Inferior parietal cortex (tissue), 1 donor: ENCODE data around the gene SPATA6.

Experiments used
- DNase-seq: peaks from one replicate; pipeline ENCODE4 v3.0.0-alpha.2; 2016; ENCODE audit errors: extremely low spot score

The SPATA6 gene

GRCh38 chr1:48254254-48254653, 217.8 kb downstream of the SPATA6 start:
- DNase-seq: no peak

GRCh38 chr1:48251821-48252220, 220.2 kb downstream of the SPATA6 start:
- no peak for DNase-seq

- DNase-seq: no peak
Measured at GRCh38 chr1:48251323-48251722, 220.7 kb downstream of the SPATA6 start.

- no peak for DNase-seq
Measured at GRCh38 chr1:48250572-48250971, 221.4 kb downstream of the SPATA6 start.

GRCh38 chr1:48249868-48250267, 222.1 kb downstream of the SPATA6 start:
- no peak for DNase-seq

- no peak for DNase-seq
Measured at GRCh38 chr1:48248356-48248755, 223.6 kb downstream of the SPATA6 start.

- no peak for DNase-seq
Measured at GRCh38 chr1:48246727-48247126, 225.3 kb downstream of the SPATA6 start.
